Endometrial microvascular endothelial cells (primary cell): ENCODE data around the gene ACKR1. TPM values are rescaled to one million over a fixed set of nuclear protein-coding genes. Genes with fewer than 3 reads are reported as not detected.

Experiments used
- in situ Hi-C: cut with HindIII; loops from 2 replicates; pipeline ENCODE4 v1.10.0; 2017; ENCODE audit warnings: low sequenced_read_pairs, low pct_unique_long_range_greater_than_20kb; ENCODE audit errors: inconsistent ontology term
- total RNA-seq: library from RNA; depleted of rRNA; stranded (reverse); fragments of >200 nt; gene quantifications from one replicate; pipeline ENCODE4 v1.2.3, GENCODE V29; 2015; ENCODE audit errors: inconsistent ontology term

ACKR1 gene
- not detected for total RNA-seq

- in situ Hi-C loops = no loop called here
These were observed at the start of gene ACKR1 for GRCh38 chr1:159204161-159205141. Gene ACKR1, plus strand, starts transcription at chr1:159204875. Its CDS starts 85 bp downstream, at chr1:159204960.

GRCh38 chr1:159161001-159161718 lies 43.5 kb upstream of the ACKR1 start:
- in situ Hi-C loops = no loop called here

GRCh38 chr1:159161719-159162026 lies 43.0 kb upstream of the ACKR1 start:
- in situ Hi-C loops = no loop called here

- in situ Hi-C loops = no loop called here
These were observed 42.0 kb upstream of the ACKR1 start for GRCh38 chr1:159162516-159163265.

GRCh38 chr1:159163614-159164228 lies 41.0 kb upstream of the ACKR1 start:
- in situ Hi-C loops = no loop called here

- in situ Hi-C loops = no loop called here
These were observed 36.6 kb upstream of the ACKR1 start for GRCh38 chr1:159168043-159168442.

- in situ Hi-C loops = no loop called here
These were observed 34.0 kb upstream of the ACKR1 start for GRCh38 chr1:159170639-159171038.

GRCh38 chr1:159171254-159171687 lies 33.4 kb upstream of the ACKR1 start, which contains the start of gene CADM3:
Gene CADM3, plus strand, starts transcription at chr1:159171615. Its CDS starts 151 bp downstream, at chr1:159171766.
- in situ Hi-C loops = no loop called here

- in situ Hi-C loops = no loop called here
These were observed 32.8 kb upstream of the ACKR1 start for GRCh38 chr1:159171688-159172501.

GRCh38 chr1:159172614-159173291 lies 31.9 kb upstream of the ACKR1 start:
- in situ Hi-C loops = no loop called here

GRCh38 chr1:159173320-159173719 lies 31.4 kb upstream of the ACKR1 start:
- in situ Hi-C loops = no loop called here

- in situ Hi-C loops = loop anchor here (25.0 kb wide), 1 partner anchor 712 kb away; no protein-coding TSS in a partner anchor
These were observed 29.1 kb upstream of the ACKR1 start for GRCh38 chr1:159175571-159175970.

GRCh38 chr1:159177272-159177907 lies 27.3 kb upstream of the ACKR1 start:
- in situ Hi-C loops = loop anchor here (25.0 kb wide), 1 partner anchor 710 kb away; no protein-coding TSS in a partner anchor

- in situ Hi-C loops = loop anchor here (25.0 kb wide), 1 partner anchor 707 kb away; no protein-coding TSS in a partner anchor
These were observed 24.8 kb upstream of the ACKR1 start for GRCh38 chr1:159179906-159180305.

GRCh38 chr1:159180516-159180915 lies 24.2 kb upstream of the ACKR1 start:
- in situ Hi-C loops = loop anchor here (25.0 kb wide), 1 partner anchor 707 kb away; no protein-coding TSS in a partner anchor

GRCh38 chr1:159181328-159182024 lies 23.2 kb upstream of the ACKR1 start:
- in situ Hi-C loops = loop anchor here (25.0 kb wide), 1 partner anchor 706 kb away; no protein-coding TSS in a partner anchor
